GM21825 (cell line): Measurements from ENCODE around the gene FJX1.
A peak's percentile ranks its signal among the peaks of the same experiment; 100 is the strongest.

Experiments
- ATAC-seq: cut with Tn5 transposase; IDR thresholded peaks from one replicate; pipeline ENCODE4 v1.9.1; 2021; ENCODE audit warnings: mild to moderate bottlenecking, moderate library complexity; ENCODE audit not compliant: unreplicated experiment

Gene FJX1, protein sequence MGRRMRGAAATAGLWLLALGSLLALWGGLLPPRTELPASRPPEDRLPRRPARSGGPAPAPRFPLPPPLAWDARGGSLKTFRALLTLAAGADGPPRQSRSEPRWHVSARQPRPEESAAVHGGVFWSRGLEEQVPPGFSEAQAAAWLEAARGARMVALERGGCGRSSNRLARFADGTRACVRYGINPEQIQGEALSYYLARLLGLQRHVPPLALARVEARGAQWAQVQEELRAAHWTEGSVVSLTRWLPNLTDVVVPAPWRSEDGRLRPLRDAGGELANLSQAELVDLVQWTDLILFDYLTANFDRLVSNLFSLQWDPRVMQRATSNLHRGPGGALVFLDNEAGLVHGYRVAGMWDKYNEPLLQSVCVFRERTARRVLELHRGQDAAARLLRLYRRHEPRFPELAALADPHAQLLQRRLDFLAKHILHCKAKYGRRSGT

GRCh38 chr11:35617687-35618496, at the start of gene FJX1:
Gene FJX1 (plus strand): TSS chr11:35618460. CDS start chr11:35618637, 177 bp downstream.
- peak; percentile 35 for ATAC-seq

- ATAC-seq: no peak
Measured at GRCh38 chr11:35571696-35572095, 46.6 kb upstream of the FJX1 start.

GRCh38 chr11:35579557-35580396, 38.5 kb upstream of the FJX1 start:
- no peak for ATAC-seq

- ATAC-seq: no peak
Measured at GRCh38 chr11:35580397-35580781, 37.9 kb upstream of the FJX1 start.

GRCh38 chr11:35582033-35582432, 36.2 kb upstream of the FJX1 start:
- no peak for ATAC-seq

- ATAC-seq: no peak
Measured at GRCh38 chr11:35583126-35583525, 35.1 kb upstream of the FJX1 start.

GRCh38 chr11:35583843-35584242, 34.4 kb upstream of the FJX1 start:
- no peak for ATAC-seq

DNA sequence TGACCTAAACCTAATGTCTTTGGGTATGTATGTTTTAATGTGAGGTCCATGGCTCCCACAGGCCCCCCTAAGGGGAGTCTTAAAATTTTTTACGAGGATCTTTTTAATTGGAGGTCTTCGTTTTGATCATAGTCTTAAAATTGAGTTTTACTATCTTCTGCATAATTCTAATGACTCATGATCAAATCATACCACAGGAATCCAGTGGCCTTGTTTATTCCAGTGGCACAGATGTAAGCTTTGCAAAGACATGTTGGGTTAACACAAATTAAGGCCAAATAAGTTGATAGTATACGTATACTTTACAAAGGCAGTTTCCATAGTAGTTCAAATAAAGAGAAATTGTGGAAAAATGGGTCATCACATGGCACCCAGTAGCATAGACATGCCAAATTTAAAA, 33.9 kb upstream of the FJX1 start:
- no peak for ATAC-seq

- no peak for ATAC-seq
Measured at GRCh38 chr11:35585416-35585815, 32.8 kb upstream of the FJX1 start.

DNA sequence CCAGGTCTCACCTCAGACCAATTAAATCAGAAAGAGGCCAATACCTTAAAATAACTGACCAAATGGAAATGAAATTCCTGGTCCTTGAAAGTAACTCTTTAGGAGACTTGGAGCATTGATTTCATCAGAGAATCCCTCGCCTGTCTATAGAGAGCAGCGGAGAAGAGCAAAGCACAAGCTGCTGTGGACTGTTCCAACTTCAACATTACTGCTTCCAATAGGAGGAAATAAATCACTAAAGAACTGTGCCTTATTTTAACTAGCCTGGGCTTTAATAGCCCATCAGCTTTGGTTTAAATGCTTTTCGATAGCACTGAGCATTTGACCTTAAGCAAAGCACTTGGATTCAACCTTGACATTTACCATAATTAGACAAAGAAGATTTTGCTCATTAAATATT, 32.0 kb upstream of the FJX1 start:
- no peak for ATAC-seq

DNA sequence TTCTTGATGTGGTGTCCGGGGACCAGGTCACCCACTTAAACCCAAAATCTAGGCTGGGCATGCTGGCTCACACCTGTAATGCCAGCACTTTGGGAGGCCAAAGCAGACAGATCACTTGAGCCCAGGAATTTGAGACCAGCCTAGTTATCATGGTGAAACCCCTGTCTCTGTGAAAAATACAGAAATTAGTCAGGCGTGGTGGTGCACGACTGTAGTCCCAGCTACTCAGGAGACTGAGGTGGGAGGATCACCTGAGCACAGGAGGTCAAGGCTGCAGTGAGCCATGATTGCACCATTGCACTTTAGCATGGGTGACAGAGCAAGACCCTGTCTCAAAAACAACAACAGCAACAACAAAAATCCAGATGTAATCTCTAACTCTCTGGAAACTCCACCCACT, 30.3 kb upstream of the FJX1 start:
- ATAC-seq: no peak

DNA sequence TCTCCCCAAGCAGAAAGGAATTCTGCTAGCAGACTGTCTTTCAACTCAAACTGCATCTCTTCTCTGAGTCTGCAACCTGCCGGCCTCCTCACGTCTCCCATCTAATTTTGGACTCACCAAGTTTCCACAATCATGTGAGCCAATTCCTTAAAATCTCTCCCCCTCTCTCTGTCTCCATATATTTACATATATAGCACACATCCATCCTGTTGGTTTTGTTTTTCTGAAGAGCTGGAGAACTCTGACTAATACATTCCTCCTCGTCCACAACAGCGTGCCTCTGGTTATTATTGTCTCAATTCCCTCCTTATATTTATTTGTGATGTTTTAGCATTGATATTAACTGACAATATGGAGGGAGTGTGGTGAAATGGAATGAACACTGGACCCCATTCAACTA, 29.6 kb upstream of the FJX1 start:
- no peak for ATAC-seq

GRCh38 chr11:35589281-35589680, 29.0 kb upstream of the FJX1 start:
- ATAC-seq: no peak

DNA sequence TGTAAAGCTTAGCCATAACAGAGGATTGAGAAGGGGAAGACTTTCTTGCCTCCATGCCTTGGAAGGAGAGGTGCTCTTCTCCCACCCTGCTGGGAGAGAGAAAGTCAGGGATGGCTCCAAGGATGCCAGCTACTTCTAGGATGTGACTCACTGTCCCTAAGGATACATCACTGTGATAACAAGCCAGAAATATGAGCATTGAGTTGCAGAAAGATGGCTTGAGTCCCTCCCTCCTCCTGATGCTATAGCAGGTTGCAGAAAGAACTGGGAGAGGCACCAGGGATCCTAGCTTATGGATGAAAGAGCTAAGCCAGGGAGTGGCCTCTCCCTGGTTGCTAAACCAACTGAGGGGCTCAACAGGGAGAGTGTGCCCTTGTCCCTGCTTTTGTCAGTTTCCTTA, 27.8 kb upstream of the FJX1 start:
- no peak for ATAC-seq

- no peak for ATAC-seq
Measured at GRCh38 chr11:35593143-35593542, 25.1 kb upstream of the FJX1 start.

- no peak for ATAC-seq
Measured at GRCh38 chr11:35594680-35595079, 23.6 kb upstream of the FJX1 start.

GRCh38 chr11:35598254-35599125, 19.8 kb upstream of the FJX1 start:
- peak; percentile 75 for ATAC-seq

- no peak for ATAC-seq
Measured at GRCh38 chr11:35600331-35600838, 17.9 kb upstream of the FJX1 start.

GRCh38 chr11:35602160-35602793, 16.0 kb upstream of the FJX1 start:
- ATAC-seq: no peak

GRCh38 chr11:35602979-35603378, 15.3 kb upstream of the FJX1 start:
- ATAC-seq: no peak
